IMR-90 (cell line): ENCODE data around the gene KDM1A. TPM values are rescaled to one million over a fixed set of nuclear protein-coding genes. Genes with fewer than 3 reads are reported as not detected.

Experiments used
- ATAC-seq: fragments of 200-7000 bp; cut with Tn5 transposase; 2 replicates; pipeline ENCODE4 v1.9.1; 2020; ENCODE audit warnings: low read depth, mild to moderate bottlenecking, moderate library complexity
- BruUV-seq: library from RNA; stranded (reverse); fragments of 400-500 nt; replicated peaks from 2 replicates; lab custom pipeline; 2021; lab: Mats Ljungman, UMichigan
- CTCF ChIA-PET: fragments of 300-600 bp; formaldehyde crosslinking; extraction: SDS; loops from one replicate; lab custom pipeline; 2021; ENCODE audit warnings: antibody characterized with exemption; lab: Yijun Ruan, JAX
- POLR2A ChIA-PET: fragments of 300-600 bp; sonication (Branson Sonifier 250); formaldehyde crosslinking; loops from one replicate; lab custom pipeline; 2022; ENCODE audit warnings: antibody characterized with exemption; ENCODE audit not compliant: unreplicated experiment; lab: Charles Lee
- DNase-seq: peaks from one replicate; pipeline ENCODE4 v3.0.0; 2013
- H2AFZ ChIP-seq: replicated peaks from 2 replicates; pipeline ENCODE3; 2013; ENCODE audit warnings: low read length, mild to moderate bottlenecking; ENCODE audit not compliant: poor library complexity
- H2AK5ac ChIP-seq: 2 replicates; pipeline ENCODE4 v1.6.1; 2013; ENCODE audit warnings: low read depth, low read length, inconsistent platforms
- H2AK9ac ChIP-seq: replicated peaks from 2 replicates; pipeline ENCODE3; 2013; ENCODE audit warnings: mild to moderate bottlenecking, low read depth, low read length, moderate library complexity; ENCODE audit not compliant: poor library complexity
- H2BK120ac ChIP-seq: 2 replicates; pipeline ENCODE4 v1.6.1; 2013; ENCODE audit warnings: low read depth, low read length, inconsistent platforms
- H2BK15ac ChIP-seq: 3 replicates; pipeline ENCODE4 v1.6.1; 2013; ENCODE audit warnings: low read depth, low read length, inconsistent platforms
- H2BK20ac ChIP-seq: 2 replicates; pipeline ENCODE4 v1.6.1; 2013; ENCODE audit warnings: low read depth, mild to moderate bottlenecking, inconsistent platforms, low read length, moderate library complexity
- H2BK5ac ChIP-seq: 2 replicates; pipeline ENCODE4 v1.6.1; 2013; ENCODE audit warnings: mild to moderate bottlenecking, low read depth, low read length, inconsistent platforms; ENCODE audit not compliant: poor library complexity, severe bottlenecking
- H3K14ac ChIP-seq: replicated peaks from 2 replicates; pipeline ENCODE4 v1.6.1; 2013; ENCODE audit warnings: low read depth, low read length, inconsistent platforms
- H3K18ac ChIP-seq: 2 replicates; pipeline ENCODE4 v1.6.1; 2013; ENCODE audit warnings: low read depth, low read length, control low read depth
- H3K23ac ChIP-seq: 2 replicates; pipeline ENCODE4 v1.6.1; 2013; ENCODE audit warnings: low read depth, low read length, inconsistent platforms
- H3K27ac ChIP-seq: 2 replicates; pipeline ENCODE4 v1.5.1; 2013; ENCODE audit warnings: mild to moderate bottlenecking, control low read depth, low read length; ENCODE audit not compliant: insufficient read depth
- H3K27me3 ChIP-seq: 2 replicates; pipeline ENCODE4 v1.6.1; 2013; ENCODE audit warnings: low read length; ENCODE audit not compliant: control insufficient read depth, insufficient read depth
- H3K36me3 ChIP-seq: 2 replicates; pipeline ENCODE4 v1.6.1; 2013; ENCODE audit warnings: low read length, mixed read lengths; ENCODE audit not compliant: control insufficient read depth, insufficient read depth
- H3K4ac ChIP-seq: 2 replicates; pipeline ENCODE4 v1.6.1; 2013; ENCODE audit warnings: low read depth, low read length, inconsistent platforms
- H3K4me1 ChIP-seq: 2 replicates; pipeline ENCODE4 v1.6.1; 2013; ENCODE audit warnings: low read length, mixed read lengths; ENCODE audit not compliant: control insufficient read depth, insufficient read depth
- H3K4me2 ChIP-seq: 2 replicates; pipeline ENCODE4 v1.6.1; 2013; ENCODE audit warnings: low read depth, mild to moderate bottlenecking, control low read depth, low read length, moderate library complexity
- H3K4me3 ChIP-seq: 2 replicates; pipeline ENCODE4 v1.5.1; 2013; ENCODE audit warnings: low read depth, mild to moderate bottlenecking, control low read depth, low read length, moderate library complexity; ENCODE audit not compliant: insufficient read depth
- H3K56ac ChIP-seq: 2 replicates; pipeline ENCODE4 v1.6.1; 2013; ENCODE audit warnings: low read length, inconsistent platforms; ENCODE audit not compliant: insufficient read depth; ENCODE audit errors: extremely low read depth
- H3K79me1 ChIP-seq, 2 experiments: 2 replicates each; pipeline ENCODE4 v1.6.1; 2013; ENCODE audit warnings: low read length in 2 of 2, inconsistent platforms in 1 of 2, low read depth in 1 of 2
- H3K9ac ChIP-seq: 2 replicates; pipeline ENCODE4 v1.6.1; 2013; ENCODE audit warnings: low read depth, low read length, control low read depth
- H3K9me1 ChIP-seq: 2 replicates; pipeline ENCODE4 v1.6.1; 2013; ENCODE audit warnings: low read length, inconsistent platforms; ENCODE audit not compliant: insufficient read depth
- H3K9me3 ChIP-seq: 2 replicates; pipeline ENCODE4 v1.6.1; 2013; ENCODE audit warnings: low read length; ENCODE audit not compliant: control insufficient read depth, insufficient read depth
- H4K20me1 ChIP-seq: 2 replicates; pipeline ENCODE4 v1.6.1; 2013; ENCODE audit warnings: low read length, inconsistent platforms; ENCODE audit not compliant: insufficient read depth
- H4K5ac ChIP-seq: 2 replicates; pipeline ENCODE4 v1.6.1; 2013; ENCODE audit warnings: mild to moderate bottlenecking, low read depth, low read length, control low read depth
- H4K8ac ChIP-seq, 2 experiments: 2 replicates each; pipeline ENCODE4 v1.6.1; 2013; ENCODE audit warnings: low read depth in 2 of 2, low read length in 2 of 2, control low read depth in 1 of 2, inconsistent platforms in 1 of 2
- H4K91ac ChIP-seq: 2 replicates; pipeline ENCODE4 v1.6.1; 2013; ENCODE audit warnings: low read depth, low read length, inconsistent platforms; ENCODE audit not compliant: insufficient read depth
- BHLHE40 ChIP-seq: fragments of 150-350 bp; IDR thresholded peaks from 2 replicates; pipeline ENCODE4 v1.6.1; 2016; ENCODE audit warnings: mild to moderate bottlenecking, low read depth, low read length
- CEBPB ChIP-seq: IDR thresholded peaks from 2 replicates; pipeline ENCODE4 v1.6.1; 2012; ENCODE audit warnings: low read depth, low read length, improper control_type of control experiment
- CHD1 ChIP-seq: IDR thresholded peaks from 2 replicates; pipeline ENCODE4 v1.6.1; 2012; ENCODE audit warnings: low read depth, low read length, improper control_type of control experiment
- ELK1 ChIP-seq: fragments of 150-350 bp; IDR thresholded peaks from 2 replicates; pipeline ENCODE4 v1.6.1; 2016; ENCODE audit warnings: low read depth, mild to moderate bottlenecking, low read length, moderate library complexity, borderline replicate concordance
- FOS ChIP-seq: fragments of 150-350 bp; IDR thresholded peaks from 2 replicates; pipeline ENCODE4 v1.6.1; 2016; ENCODE audit warnings: low read depth, low read length
- MAFK ChIP-seq: IDR thresholded peaks from 2 replicates; pipeline ENCODE4 v1.6.1; 2012; ENCODE audit warnings: low read depth, low read length, improper control_type of control experiment
- MAZ ChIP-seq: IDR thresholded peaks from 2 replicates; pipeline ENCODE4 v1.6.1; 2012; ENCODE audit warnings: low read depth, mild to moderate bottlenecking, low read length, improper control_type of control experiment, moderate library complexity, borderline replicate concordance
- MXI1 ChIP-seq: IDR thresholded peaks from 2 replicates; pipeline ENCODE4 v1.6.1; 2012; ENCODE audit warnings: low read depth, mild to moderate bottlenecking, low read length, moderate library complexity, borderline replicate concordance
- POLR2A ChIP-seq: IDR thresholded peaks from 2 replicates; pipeline ENCODE4 v1.6.1; 2012; ENCODE audit warnings: mild to moderate bottlenecking, low read depth, low read length
- RAD21 ChIP-seq: IDR thresholded peaks from 2 replicates; pipeline ENCODE4 v1.6.1; 2012; ENCODE audit warnings: low read length, improper control_type of control experiment
- RCOR1 ChIP-seq: IDR thresholded peaks from 2 replicates; pipeline ENCODE4 v1.6.1; 2012; ENCODE audit warnings: mild to moderate bottlenecking, low read length, improper control_type of control experiment; ENCODE audit not compliant: insufficient replicate concordance
- RFX5 ChIP-seq: IDR thresholded peaks from 2 replicates; pipeline ENCODE4 v1.8.0; 2012; ENCODE audit warnings: low read depth, mild to moderate bottlenecking, low read length, moderate library complexity
- SMC3 ChIP-seq: fragments of 150-350 bp; IDR thresholded peaks from 2 replicates; pipeline ENCODE4 v1.6.1; 2016; ENCODE audit warnings: low read depth, mild to moderate bottlenecking, antibody characterized with exemption, low read length, moderate library complexity
- USF2 ChIP-seq: fragments of 150-350 bp; IDR thresholded peaks from 2 replicates; pipeline ENCODE4 v1.6.1; 2017; ENCODE audit warnings: mild to moderate bottlenecking, antibody characterized with exemption, low read length, low read depth
- WGBS, 2 experiments: methylation state at CpG; one replicate each; pipeline versions ENCODE4 v1.1.5 to v1.1.7; 2013; ENCODE audit warnings: missing lambda C conversion rate in 2 of 2; ENCODE audit not compliant: insufficient read length in 1 of 2; ENCODE audit errors: extremely low coverage in 2 of 2; 5-methylcytosine and 5-hydroxymethylcytosine counted together
- dilution Hi-C: fragments of 300-500 bp; cut with HindIII; formaldehyde crosslinking; loops from one replicate; pipeline ENCODE4 v1.14.3; 2018; ENCODE audit warnings: low sequenced_read_pairs; ENCODE audit not compliant: unreplicated experiment
- in situ Hi-C: fragments of 300-500 bp; cut with MboI; formaldehyde crosslinking; loops from 3 replicates; pipeline ENCODE4 v1.14.3; 2019; ENCODE audit warnings: low sequenced_read_pairs, inconsistent platforms, mixed read lengths
- intact Hi-C: fragments of 100-400 bp; cut with micrococcal nuclease; formaldehyde crosslinking; loops from 2 replicates; pipeline ENCODE4 v1.10.0; 2022
- polyA plus RNA-seq, 3 experiments: library from polyadenylated mRNA; depleted of rRNA; stranded (reverse); fragments of >200 nt; gene quantifications; 2 replicates each; pipeline ENCODE4 v1.2.3, GENCODE V29; 2012; ENCODE audit warnings: low replicate concordance in 1 of 3
- total RNA-seq: library from RNA; depleted of rRNA; stranded (reverse); fragments of >200 nt; gene quantifications from 2 replicates; pipeline ENCODE4 v1.2.3, GENCODE V29; 2012

Gene KDM1A
- total and polyA plus RNA-seq, 2 of the 4 experiments (the other 2 are of a cell fraction): 58.7 to 104 TPM

- Histone ChIP-seq H3K9me1 (peaks cover 6% of the 10 kb centered on the region; the same call in 1 of the 2 replicates), H2BK5ac (no peak overlapping the region), H3K36me3 (no peaks in the 10 kb centered on the region), H3K9ac (no peak overlapping the region), H3K79me1 (no peaks in the 10 kb centered on the region), H3K18ac (no peak overlapping the region), H3K4me1 (no peaks in the 10 kb centered on the region; the same call in 1 of the 2 replicates), H2AFZ (peak overlapping the region; percentile 44), H3K27me3 (peaks cover 28% of the 10 kb centered on the region), H3K23ac (no peak overlapping the region), H3K27ac (no peak overlapping the region), H2BK15ac (peak overlapping the region; percentile 19; the same call in 1 of the 3 replicates), H4K91ac (no peak overlapping the region), H4K20me1 (no peaks in the 10 kb centered on the region), H3K4me3 (no peak overlapping the region), H4K5ac (no peak overlapping the region), H2AK9ac (peak overlapping the region; percentile 29), H2AK5ac (no peak overlapping the region), H3K56ac (no peak overlapping the region), H4K8ac (peak overlapping the region in 1 of 2 experiments; percentile 75; a peak in 1 of 4 replicates), H2BK20ac (peak overlapping the region; percentile 3; the same call in 1 of the 2 replicates), H3K4me2 (no peak overlapping the region), H2BK120ac (peak overlapping the region; percentile 15), H3K4ac (no peak overlapping the region; the same call in 1 of the 2 replicates), H3K9me3 (no peaks in the 10 kb centered on the region), H3K14ac (no peak overlapping the region)
- ATAC-seq (peak; percentile 98), DNase-seq (peak; percentile 85)
- CTCF ChIA-PET: interaction anchor here (0.5 to 1.5 kb wide), 6 partner anchors 102 to 1545 kb away, joined by 3 to 7 read pairs (median 3); no protein-coding TSS in a partner anchor
- in situ Hi-C loops (loop anchor here (5.0 to 25.0 kb wide), 4 partner anchors 211 to 661 kb away; partner anchors contain the start of gene E2F2), dilution Hi-C loops (no loop called here), intact Hi-C loops (loop anchor here (1.0 to 10.0 kb wide), 7 partner anchors 96 to 658 kb away; no protein-coding TSS in a partner anchor)
- no CpG with 5 or more reads among the region's 9 CpGs for WGBS, 2 experiments
- POLR2A ChIA-PET: no interaction called here
- no TSS peak for BruUV-seq
- TF ChIP-seq FOS: no peak
- TF ChIP-seq RAD21: peak; percentile 92
- TF ChIP-seq MAFK: no peak
- TF ChIP-seq ELK1: no peak
- no peak for TF ChIP-seq CEBPB
- TF ChIP-seq USF2: no peak
- no peak for TF ChIP-seq MXI1
- TF ChIP-seq RCOR1: no peak
- TF ChIP-seq CHD1: peak; percentile 76; the same call in 1 of the 2 replicates
- peak; percentile 34; the same call in 1 of the 2 replicates for TF ChIP-seq MAZ
- no peak for TF ChIP-seq RFX5
- peak; percentile 82 for TF ChIP-seq SMC3
- no peak for TF ChIP-seq BHLHE40
- TF ChIP-seq POLR2A: 0 out of 2 replicates have a peak, but pooled peaks have one; percentile 33
These were observed 42.6 kb upstream of the KDM1A start for GRCh38 chr1:22976461-22977243.
